Neutrophil (primary cell): Measurements from ENCODE around the gene UFSP1.
"Not testable (repeated sequence)": the region's sequence is repeated elsewhere in the genome, so short reads cannot be mapped to it uniquely, and the experiment has no call there.

ENCODE experiments used
- H3K27ac ChIP-seq: fragments of 200-600 bp; sonication (generic); 2 replicates; pipeline ENCODE4 v1.5.1; 2016; ENCODE audit warnings: mild to moderate bottlenecking, moderate library complexity
- H3K27me3 ChIP-seq: fragments of 200-600 bp; sonication (generic); 2 replicates; pipeline ENCODE4 v1.6.0; 2016; ENCODE audit warnings: mild to moderate bottlenecking
- H3K36me3 ChIP-seq: fragments of 200-600 bp; sonication (generic); 2 replicates; pipeline ENCODE4 v1.5.1; 2017
- H3K4me1 ChIP-seq, 2 experiments: fragments of 200-600 bp in 1 of 2; sonication (generic) in 1 of 2; 1 replicate in 1 of 2; 2 replicates in 1 of 2; pipeline versions ENCODE4 v1.5.1 to v1.6.1; 2013 to 2016; ENCODE audit warnings: low read depth in 1 of 2, low read length in 1 of 2, mild to moderate bottlenecking in 1 of 2, moderate library complexity in 1 of 2; ENCODE audit not compliant: control insufficient read depth in 1 of 2, insufficient read depth in 1 of 2
- H3K4me3 ChIP-seq, 2 experiments: fragments of 200-600 bp in 1 of 2; sonication (generic) in 1 of 2; 1 replicate in 1 of 2; 2 replicates in 1 of 2; pipeline ENCODE4 v1.5.1; 2013 to 2016; ENCODE audit warnings: low read depth in 1 of 2, low read length in 1 of 2, mild to moderate bottlenecking in 1 of 2, moderate library complexity in 1 of 2
- H3K9me3 ChIP-seq: fragments of 200-600 bp; sonication (generic); 2 replicates; pipeline ENCODE4 v1.5.1; 2016
- TF ChIP-seq, protein P1 (sequence below): fragments of 200-600 bp; sonication (generic); IDR thresholded peaks from 2 replicates; pipeline ENCODE4 v1.5.1; 2016; ENCODE audit warnings: antibody characterized with exemption

The UFSP1 gene

DNA sequence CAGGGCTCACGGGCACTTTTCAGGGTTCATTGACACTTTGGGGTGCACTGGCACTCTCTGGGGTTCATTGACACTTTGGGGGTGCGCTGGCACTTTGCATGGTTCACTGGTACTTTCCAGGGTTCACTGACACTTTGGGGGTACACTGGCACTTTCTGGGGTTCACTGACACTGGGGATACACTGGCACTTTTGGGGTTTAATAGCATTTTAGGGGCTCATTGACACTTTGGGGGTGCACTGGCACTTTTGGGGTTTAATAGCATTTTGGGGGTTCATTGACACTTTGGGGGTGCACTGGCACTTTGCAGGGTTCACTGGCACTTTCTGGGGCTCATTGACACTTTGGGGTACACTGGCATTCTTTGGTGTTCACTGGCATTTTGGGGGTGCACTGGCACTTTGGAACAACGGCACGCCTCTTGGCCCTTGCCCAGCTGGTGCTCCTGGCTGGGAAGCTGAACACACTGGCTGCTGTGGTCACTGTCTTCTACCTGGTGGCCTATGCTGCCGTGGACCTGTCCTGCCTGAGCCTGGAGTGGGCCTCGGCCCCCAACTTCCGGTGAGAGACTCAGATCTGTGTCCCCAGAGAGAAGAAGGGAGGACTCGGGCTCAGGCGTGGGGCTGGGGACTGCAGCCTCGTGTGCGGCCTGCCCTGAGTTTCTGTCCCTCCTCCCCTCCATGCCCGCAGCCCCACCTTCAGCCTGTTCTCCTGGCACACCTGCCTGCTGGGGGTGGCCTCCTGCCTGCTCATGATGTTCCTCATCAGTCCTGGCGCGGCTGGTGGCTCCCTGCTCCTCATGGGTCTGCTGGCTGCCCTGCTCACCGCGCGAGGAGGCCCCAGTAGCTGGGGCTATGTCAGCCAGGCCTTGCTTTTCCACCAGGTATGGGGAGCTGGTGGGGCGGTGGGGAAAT is 28.6 kb downstream of the UFSP1 start:
- no peak overlapping the region for H3K27ac ChIP-seq
- TF ChIP-seq, protein P1, sequence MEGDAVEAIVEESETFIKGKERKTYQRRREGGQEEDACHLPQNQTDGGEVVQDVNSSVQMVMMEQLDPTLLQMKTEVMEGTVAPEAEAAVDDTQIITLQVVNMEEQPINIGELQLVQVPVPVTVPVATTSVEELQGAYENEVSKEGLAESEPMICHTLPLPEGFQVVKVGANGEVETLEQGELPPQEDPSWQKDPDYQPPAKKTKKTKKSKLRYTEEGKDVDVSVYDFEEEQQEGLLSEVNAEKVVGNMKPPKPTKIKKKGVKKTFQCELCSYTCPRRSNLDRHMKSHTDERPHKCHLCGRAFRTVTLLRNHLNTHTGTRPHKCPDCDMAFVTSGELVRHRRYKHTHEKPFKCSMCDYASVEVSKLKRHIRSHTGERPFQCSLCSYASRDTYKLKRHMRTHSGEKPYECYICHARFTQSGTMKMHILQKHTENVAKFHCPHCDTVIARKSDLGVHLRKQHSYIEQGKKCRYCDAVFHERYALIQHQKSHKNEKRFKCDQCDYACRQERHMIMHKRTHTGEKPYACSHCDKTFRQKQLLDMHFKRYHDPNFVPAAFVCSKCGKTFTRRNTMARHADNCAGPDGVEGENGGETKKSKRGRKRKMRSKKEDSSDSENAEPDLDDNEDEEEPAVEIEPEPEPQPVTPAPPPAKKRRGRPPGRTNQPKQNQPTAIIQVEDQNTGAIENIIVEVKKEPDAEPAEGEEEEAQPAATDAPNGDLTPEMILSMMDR = no peak
- H3K9me3 ChIP-seq = no peaks in the 10 kb centered on the region
- no peaks in the 10 kb centered on the region for H3K27me3 ChIP-seq
- H3K4me3 ChIP-seq = no peak overlapping the region
- peaks cover 0 to 9% of the 10 kb centered on the region in 2 experiments for H3K4me1 ChIP-seq
- H3K36me3 ChIP-seq = peaks cover 100% of the 10 kb centered on the region

- peaks cover 100% of the 10 kb centered on the region for H3K36me3 ChIP-seq
These were observed 29.7 kb downstream of the UFSP1 start for GRCh38 chr7:100859856-100860255.

GRCh38 chr7:100856871-100857282 is 32.6 kb downstream of the UFSP1 start:
- Histone ChIP-seq H3K9me3 (no peaks in the 10 kb centered on the region), H3K27me3 (no peaks in the 10 kb centered on the region), H3K27ac (no peak overlapping the region), H3K4me3 (no peak overlapping the region), H3K4me1 (peaks cover 16 to 24% of the 10 kb centered on the region in 2 experiments), H3K36me3 (peaks cover 81% of the 10 kb centered on the region)
- TF ChIP-seq, protein P1 = no peak

More at GRCh38 chr7:100859856-100860255, 29.7 kb downstream of the UFSP1 start:
- H3K4me3 ChIP-seq = no peak overlapping the region
- H3K27ac ChIP-seq = no peak overlapping the region
- TF ChIP-seq, protein P1 = no peak
- no peaks in the 10 kb centered on the region for H3K27me3 ChIP-seq
- peaks cover 0 to 1% of the 10 kb centered on the region in 2 experiments for H3K4me1 ChIP-seq
- no peaks in the 10 kb centered on the region for H3K9me3 ChIP-seq

- Histone ChIP-seq H3K4me3 (no peak overlapping the region), H3K27me3 (peaks cover 4% of the 10 kb centered on the region), H3K27ac (no peak overlapping the region), H3K36me3 (peaks cover 67% of the 10 kb centered on the region), H3K4me1 (peaks cover 19 to 28% of the 10 kb centered on the region in 2 experiments), H3K9me3 (no peaks in the 10 kb centered on the region)
- TF ChIP-seq, protein P1 = no peak
These were observed 34.0 kb downstream of the UFSP1 start for GRCh38 chr7:100855515-100855914.

DNA sequence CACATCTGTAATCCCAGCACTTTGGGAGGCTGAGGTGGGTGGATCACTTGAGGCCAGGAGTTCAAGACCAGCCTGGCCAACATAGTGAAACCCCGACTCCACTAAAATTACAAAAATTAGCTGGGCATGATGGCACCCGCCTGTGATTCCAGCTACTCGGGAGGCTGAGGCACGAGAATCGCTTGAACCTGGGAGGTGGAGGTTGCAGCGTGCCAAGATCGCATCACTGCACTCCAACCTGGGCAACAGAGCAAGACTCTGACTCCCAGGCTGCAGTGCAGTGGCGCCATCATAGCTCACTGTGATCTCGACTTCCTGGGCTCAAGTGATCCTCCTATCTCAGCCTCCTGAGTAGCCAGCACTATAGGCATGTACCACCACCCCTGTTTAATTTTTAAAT is 34.6 kb downstream of the UFSP1 start:
- H3K36me3 ChIP-seq = peaks cover 61% of the 10 kb centered on the region

More for the DNA sequence above, 34.6 kb downstream of the UFSP1 start:
- peaks cover 19 to 28% of the 10 kb centered on the region in 2 experiments for H3K4me1 ChIP-seq
- H3K9me3 ChIP-seq, H3K27me3 ChIP-seq, H3K4me3 ChIP-seq, H3K27ac ChIP-seq: not testable (repeated sequence)
